ENCODE results near the gene MATCAP1. TPM values are rescaled to one million over a fixed set of nuclear protein-coding genes. Genes with fewer than 3 reads are reported as not detected.

Gene MATCAP1
- total and polyA plus RNA-seq, 2 of the 13 experiments (the other 11 are each of a cell fraction or from before 2014, with no cell fraction given) = 11.2 to 24.5 TPM

- TF ChIP-seq, protein P1, sequence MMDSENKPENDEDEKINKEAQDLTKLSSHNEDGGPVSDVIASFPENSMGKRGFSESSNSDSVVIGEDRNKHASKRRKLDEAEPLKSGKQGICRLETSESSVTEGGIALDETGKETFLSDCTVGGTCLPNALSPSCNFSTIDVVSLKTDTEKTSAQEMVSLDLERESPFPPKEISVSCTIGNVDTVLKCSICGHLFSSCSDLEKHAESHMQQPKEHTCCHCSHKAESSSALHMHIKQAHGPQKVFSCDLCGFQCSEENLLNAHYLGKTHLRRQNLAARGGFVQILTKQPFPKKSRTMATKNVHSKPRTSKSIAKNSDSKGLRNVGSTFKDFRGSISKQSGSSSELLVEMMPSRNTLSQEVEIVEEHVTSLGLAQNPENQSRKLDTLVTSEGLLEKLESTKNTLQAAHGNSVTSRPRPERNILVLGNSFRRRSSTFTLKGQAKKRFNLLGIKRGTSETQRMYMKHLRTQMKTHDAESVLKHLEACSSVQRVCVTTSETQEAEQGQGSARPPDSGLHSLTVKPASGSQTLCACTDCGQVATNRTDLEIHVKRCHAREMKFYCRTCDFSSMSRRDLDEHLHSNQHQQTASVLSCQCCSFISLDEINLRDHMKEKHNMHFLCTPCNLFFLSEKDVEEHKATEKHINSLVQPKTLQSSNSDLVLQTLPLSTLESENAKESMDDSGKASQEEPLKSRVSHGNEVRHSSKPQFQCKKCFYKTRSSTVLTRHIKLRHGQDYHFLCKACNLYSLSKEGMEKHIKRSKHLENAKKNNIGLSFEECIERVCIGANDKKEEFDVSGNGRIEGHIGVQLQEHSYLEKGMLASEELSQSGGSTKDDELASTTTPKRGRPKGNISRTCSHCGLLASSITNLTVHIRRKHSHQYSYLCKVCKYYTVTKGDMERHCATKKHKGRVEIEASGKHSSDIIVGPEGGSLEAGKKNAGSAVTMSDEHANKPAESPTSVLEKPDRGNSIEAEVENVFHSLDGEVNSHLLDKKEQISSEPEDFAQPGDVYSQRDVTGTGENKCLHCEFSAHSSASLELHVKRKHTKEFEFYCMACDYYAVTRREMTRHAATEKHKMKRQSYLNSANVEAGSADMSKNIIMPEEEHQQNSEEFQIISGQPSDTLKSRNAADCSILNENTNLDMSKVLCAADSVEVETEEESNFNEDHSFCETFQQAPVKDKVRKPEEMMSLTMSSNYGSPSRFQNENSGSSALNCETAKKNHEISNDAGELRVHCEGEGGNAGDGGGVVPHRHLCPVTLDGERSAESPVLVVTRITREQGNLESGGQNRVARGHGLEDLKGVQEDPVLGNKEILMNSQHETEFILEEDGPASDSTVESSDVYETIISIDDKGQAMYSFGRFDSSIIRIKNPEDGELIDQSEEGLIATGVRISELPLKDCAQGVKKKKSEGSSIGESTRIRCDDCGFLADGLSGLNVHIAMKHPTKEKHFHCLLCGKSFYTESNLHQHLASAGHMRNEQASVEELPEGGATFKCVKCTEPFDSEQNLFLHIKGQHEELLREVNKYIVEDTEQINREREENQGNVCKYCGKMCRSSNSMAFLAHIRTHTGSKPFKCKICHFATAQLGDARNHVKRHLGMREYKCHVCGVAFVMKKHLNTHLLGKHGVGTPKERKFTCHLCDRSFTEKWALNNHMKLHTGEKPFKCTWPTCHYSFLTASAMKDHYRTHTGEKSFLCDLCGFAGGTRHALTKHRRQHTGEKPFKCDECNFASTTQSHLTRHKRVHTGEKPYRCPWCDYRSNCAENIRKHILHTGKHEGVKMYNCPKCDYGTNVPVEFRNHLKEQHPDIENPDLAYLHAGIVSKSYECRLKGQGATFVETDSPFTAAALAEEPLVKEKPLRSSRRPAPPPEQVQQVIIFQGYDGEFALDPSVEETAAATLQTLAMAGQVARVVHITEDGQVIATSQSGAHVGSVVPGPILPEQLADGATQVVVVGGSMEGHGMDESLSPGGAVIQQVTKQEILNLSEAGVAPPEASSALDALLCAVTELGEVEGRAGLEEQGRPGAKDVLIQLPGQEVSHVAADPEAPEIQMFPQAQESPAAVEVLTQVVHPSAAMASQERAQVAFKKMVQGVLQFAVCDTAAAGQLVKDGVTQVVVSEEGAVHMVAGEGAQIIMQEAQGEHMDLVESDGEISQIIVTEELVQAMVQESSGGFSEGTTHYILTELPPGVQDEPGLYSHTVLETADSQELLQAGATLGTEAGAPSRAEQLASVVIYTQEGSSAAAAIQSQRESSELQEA (CRISPR knock-in tag; IDR thresholded peaks at IDR 0.05; ENCODE audit: not compliant biosample characterization) = peak; percentile 2
- TF ChIP-seq ZBTB38 (CRISPR knock-in tag; IDR thresholded peaks at IDR 0.05) (0 out of 2 replicates have a peak, but pooled peaks have one; percentile 9), MIER2 (CRISPR knock-in tag; IDR thresholded peaks at IDR 0.05) (peak; percentile 89), ZNF652 (CRISPR knock-in tag; IDR thresholded peaks at IDR 0.05; ENCODE audit: borderline replicate concordance, low read depth) (peak; percentile 91), HNF1B (CRISPR knock-in tag; IDR thresholded peaks at IDR 0.05) (0 out of 2 replicates have a peak, but pooled peaks have one; percentile 31), NFYB (CRISPR knock-in tag; IDR thresholded peaks at IDR 0.05) (no peak)
- TF ChIP-seq, protein P2, sequence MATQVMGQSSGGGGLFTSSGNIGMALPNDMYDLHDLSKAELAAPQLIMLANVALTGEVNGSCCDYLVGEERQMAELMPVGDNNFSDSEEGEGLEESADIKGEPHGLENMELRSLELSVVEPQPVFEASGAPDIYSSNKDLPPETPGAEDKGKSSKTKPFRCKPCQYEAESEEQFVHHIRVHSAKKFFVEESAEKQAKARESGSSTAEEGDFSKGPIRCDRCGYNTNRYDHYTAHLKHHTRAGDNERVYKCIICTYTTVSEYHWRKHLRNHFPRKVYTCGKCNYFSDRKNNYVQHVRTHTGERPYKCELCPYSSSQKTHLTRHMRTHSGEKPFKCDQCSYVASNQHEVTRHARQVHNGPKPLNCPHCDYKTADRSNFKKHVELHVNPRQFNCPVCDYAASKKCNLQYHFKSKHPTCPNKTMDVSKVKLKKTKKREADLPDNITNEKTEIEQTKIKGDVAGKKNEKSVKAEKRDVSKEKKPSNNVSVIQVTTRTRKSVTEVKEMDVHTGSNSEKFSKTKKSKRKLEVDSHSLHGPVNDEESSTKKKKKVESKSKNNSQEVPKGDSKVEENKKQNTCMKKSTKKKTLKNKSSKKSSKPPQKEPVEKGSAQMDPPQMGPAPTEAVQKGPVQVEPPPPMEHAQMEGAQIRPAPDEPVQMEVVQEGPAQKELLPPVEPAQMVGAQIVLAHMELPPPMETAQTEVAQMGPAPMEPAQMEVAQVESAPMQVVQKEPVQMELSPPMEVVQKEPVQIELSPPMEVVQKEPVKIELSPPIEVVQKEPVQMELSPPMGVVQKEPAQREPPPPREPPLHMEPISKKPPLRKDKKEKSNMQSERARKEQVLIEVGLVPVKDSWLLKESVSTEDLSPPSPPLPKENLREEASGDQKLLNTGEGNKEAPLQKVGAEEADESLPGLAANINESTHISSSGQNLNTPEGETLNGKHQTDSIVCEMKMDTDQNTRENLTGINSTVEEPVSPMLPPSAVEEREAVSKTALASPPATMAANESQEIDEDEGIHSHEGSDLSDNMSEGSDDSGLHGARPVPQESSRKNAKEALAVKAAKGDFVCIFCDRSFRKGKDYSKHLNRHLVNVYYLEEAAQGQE (IDR thresholded peaks at IDR 0.05; ENCODE audit: borderline replicate concordance in 1 of 2, low read depth in 1 of 2, low read length in 2 of 2) = peak in 1 of 2 experiments; percentile 91; a peak in 2 of 4 replicates
Observed at GRCh38 chr16:67169011-67169451, 14.7 kb downstream of the MATCAP1 start (continued).

All from HepG2 (cell line).